PFSK-1 (cell line): ENCODE data around the gene POLR2A.

ENCODE experiments used
- POLR2AphosphoS5 ChIP-seq: IDR thresholded peaks from 2 replicates; pipeline ENCODE4 v1.6.1; 2012; ENCODE audit warnings: low read depth, mild to moderate bottlenecking, control low read depth, low read length, moderate library complexity
- SIN3A ChIP-seq: IDR thresholded peaks from 2 replicates; pipeline ENCODE4 v1.6.1; 2012; ENCODE audit warnings: mild to moderate bottlenecking, low read length, moderate library complexity, borderline replicate concordance; ENCODE audit not compliant: insufficient read depth
- TAF1 ChIP-seq: IDR thresholded peaks from 2 replicates; pipeline ENCODE4 v1.6.1; 2012; ENCODE audit warnings: low read length, control low read depth, borderline replicate concordance; ENCODE audit not compliant: insufficient read depth

DNA sequence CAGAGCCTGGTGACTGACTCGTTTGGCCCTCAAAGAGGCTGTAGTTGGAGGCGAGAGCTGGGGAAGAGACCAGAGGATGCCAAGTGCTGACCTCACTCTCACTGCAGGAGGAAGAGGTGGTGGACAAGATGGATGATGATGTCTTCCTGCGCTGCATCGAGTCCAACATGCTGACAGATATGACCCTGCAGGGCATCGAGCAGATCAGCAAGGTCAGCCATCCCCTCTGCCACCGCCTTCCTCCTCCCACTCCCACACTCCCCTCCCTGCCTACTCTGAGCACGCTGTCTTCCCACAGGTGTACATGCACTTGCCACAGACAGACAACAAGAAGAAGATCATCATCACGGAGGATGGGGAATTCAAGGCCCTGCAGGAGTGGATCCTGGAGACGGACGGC, 26.9 kb downstream of the POLR2A start:
- TF ChIP-seq POLR2AphosphoS5 (no peak), TAF1 (no peak), SIN3A (no peak)
